Kidney epithelial cell (primary cell): ENCODE data around the gene TMEM8B. TPM values are rescaled to one million over a fixed set of nuclear protein-coding genes. Genes with fewer than 3 reads are reported as not detected.

Experiments
- DNase-seq: peaks from one replicate; pipeline ENCODE4 v3.0.0-alpha.2; 2010; ENCODE audit warnings: low read depth
- H3K27me3 ChIP-seq: 2 replicates; pipeline ENCODE4 v1.6.0; 2011; ENCODE audit warnings: low read length; ENCODE audit not compliant: control insufficient read depth, insufficient read depth
- H3K36me3 ChIP-seq: 2 replicates; pipeline ENCODE4 v1.5.1; 2011; ENCODE audit warnings: low read length; ENCODE audit not compliant: control insufficient read depth, insufficient read depth
- H3K4me3 ChIP-seq: 2 replicates; pipeline ENCODE4 v1.5.1; 2011; ENCODE audit warnings: low read depth, mild to moderate bottlenecking, control low read depth, low read length
- CTCF ChIP-seq: IDR thresholded peaks from 2 replicates; pipeline ENCODE4 v1.5.1; 2011; ENCODE audit warnings: mild to moderate bottlenecking, moderate library complexity, low read length, control low read depth, inconsistent platforms; ENCODE audit not compliant: insufficient read depth, poor library complexity, severe bottlenecking
- total RNA-seq: library from RNA; depleted of rRNA; stranded (reverse); fragments of >200 nt; gene quantifications from 2 replicates; pipeline ENCODE4 v1.2.3, GENCODE V29; 2015

The TMEM8B gene
- total RNA-seq, 1 donor from 2014 or later: 5.9 TPM

- H3K4me3 ChIP-seq: no peak overlapping the region
- no peaks in the 10 kb centered on the region for H3K36me3 ChIP-seq
- peak; percentile 77 for TF ChIP-seq CTCF
- H3K27me3 ChIP-seq: no peaks in the 10 kb centered on the region
- DNase-seq: no peak
These were observed 2.8 kb upstream of the TMEM8B start for GRCh38 chr9:35826071-35826701.

GRCh38 chr9:35827486-35827885, 1.5 kb upstream of the TMEM8B start:
- no peak overlapping the region for H3K4me3 ChIP-seq
- no peaks in the 10 kb centered on the region for H3K27me3 ChIP-seq
- no peak for TF ChIP-seq CTCF
- H3K36me3 ChIP-seq: no peaks in the 10 kb centered on the region
- DNase-seq: no peak

- no peak for TF ChIP-seq CTCF
- H3K27me3 ChIP-seq: no peaks in the 10 kb centered on the region
- H3K4me3 ChIP-seq: peak within 1 kb of the TSS; percentile 54
- DNase-seq: no peak
- H3K36me3 ChIP-seq: no peaks in the 10 kb centered on the region
These were observed 328 bp upstream of the TMEM8B start, which contains the start of gene FAM221B for GRCh38 chr9:35828716-35829083. FAM221B (minus strand) TSS chr9:35828732; CDS start chr9:35826161, 2,571 bp downstream.

GRCh38 chr9:35829764-35830096, 702 bp downstream of the TMEM8B start:
- TF ChIP-seq CTCF: no peak
- no peaks in the 10 kb centered on the region for H3K27me3 ChIP-seq
- H3K4me3 ChIP-seq: peak overlapping the region; percentile 54
- no peaks in the 10 kb centered on the region for H3K36me3 ChIP-seq
- DNase-seq: no peak

GRCh38 chr9:35831040-35831439, 2.0 kb downstream of the TMEM8B start:
- no peaks in the 10 kb centered on the region for H3K36me3 ChIP-seq
- H3K27me3 ChIP-seq: no peaks in the 10 kb centered on the region
- H3K4me3 ChIP-seq: no peak overlapping the region
- DNase-seq: no peak
- no peak for TF ChIP-seq CTCF

GRCh38 chr9:35832814-35833213, 3.8 kb downstream of the TMEM8B start:
- Histone ChIP-seq H3K4me3 (no peak overlapping the region), H3K36me3 (no peaks in the 10 kb centered on the region), H3K27me3 (no peaks in the 10 kb centered on the region)
- no peak for DNase-seq
- no peak for TF ChIP-seq CTCF
